IPS DF 19.7 (cell line): ENCODE measurements around the gene DBF4.
"Not testable (repeated sequence)": the region's sequence is repeated elsewhere in the genome, so short reads cannot be mapped to it uniquely, and the experiment has no call there.

Source experiments
- DNase-seq: peaks from one replicate; pipeline ENCODE4 v3.0.0-alpha.2; 2013; ENCODE audit warnings: low read depth, low spot score

Gene DBF4

DNA sequence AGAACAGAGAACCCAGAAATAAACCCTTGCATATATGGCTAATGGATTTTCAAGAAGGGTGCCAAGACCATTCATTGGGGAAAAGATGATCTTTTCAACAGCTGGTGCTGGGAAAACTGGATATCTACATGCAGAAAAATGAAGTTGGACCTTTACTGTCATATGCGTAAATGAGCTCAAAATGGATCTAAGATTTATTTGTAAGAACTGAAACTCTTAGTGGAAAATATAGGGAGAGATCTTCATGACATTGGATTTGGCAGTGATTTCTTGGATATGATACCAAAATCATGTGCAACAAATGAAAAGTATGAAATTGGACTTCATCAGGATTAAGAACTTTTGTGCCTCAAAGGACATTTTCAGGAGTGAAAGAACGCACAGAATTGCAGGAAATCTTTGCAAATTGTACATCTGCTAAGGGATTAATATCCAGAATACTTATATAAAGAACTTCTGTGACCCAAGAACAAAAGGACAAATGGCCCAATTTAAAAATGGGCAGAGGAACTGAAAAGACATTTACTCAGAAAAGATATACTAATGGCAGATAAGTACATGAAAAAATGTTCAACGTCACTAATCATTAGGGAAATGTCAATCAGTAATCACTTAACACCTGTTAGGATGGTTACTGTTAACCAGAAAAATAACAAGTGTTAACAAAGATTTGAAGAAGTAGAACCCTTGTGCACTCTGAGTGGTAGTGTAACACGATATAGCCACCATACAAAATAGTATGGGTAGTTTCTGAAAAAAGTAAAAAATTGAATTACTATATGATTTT lies 6.1 kb downstream of the DBF4 start:
- no peak for DNase-seq

GRCh38 chr7:87885018-87885417 lies 8.7 kb downstream of the DBF4 start:
- no peak for DNase-seq

DNA sequence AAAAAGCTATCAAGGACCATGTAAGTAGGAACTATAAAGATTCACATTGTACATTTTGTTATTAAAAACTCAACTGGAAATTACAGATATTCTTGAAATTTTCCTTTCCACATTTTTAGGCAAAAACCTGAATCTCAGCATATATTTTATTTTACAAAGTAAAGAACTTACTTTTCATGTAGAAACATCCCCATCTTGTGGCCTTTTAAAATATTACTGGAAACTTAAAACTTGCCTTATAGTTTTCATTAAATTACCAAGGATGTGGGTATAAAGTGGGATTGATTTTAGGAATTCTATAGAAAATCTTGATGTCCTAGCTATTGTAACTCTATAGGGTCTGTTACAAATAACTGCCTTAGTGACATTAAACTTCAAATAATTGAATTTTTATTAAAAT lies 10.6 kb downstream of the DBF4 start:
- no peak for DNase-seq

DNA sequence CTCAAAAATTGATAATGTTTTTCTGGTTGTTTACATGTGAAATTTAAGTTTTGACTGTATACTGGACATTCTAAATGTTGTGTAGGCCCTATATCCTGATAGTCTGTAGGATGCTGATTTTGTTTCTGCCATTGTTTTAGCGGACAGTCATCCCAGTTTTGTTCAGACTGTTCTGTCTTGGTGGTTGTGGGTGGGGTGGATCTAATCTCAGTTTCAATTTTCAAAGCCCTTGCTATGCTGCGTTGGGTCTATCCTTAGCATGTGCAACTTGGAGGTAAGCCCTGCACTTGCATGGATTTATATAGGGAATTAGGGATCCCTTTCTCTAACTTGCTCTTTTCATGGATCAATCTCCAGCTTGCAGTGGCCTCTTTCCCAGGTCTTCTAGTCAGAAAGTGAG lies 19.1 kb downstream of the DBF4 start:
- no peak for DNase-seq

GRCh38 chr7:87899255-87899654 lies 23.0 kb downstream of the DBF4 start:
- no peak for DNase-seq

- not testable (repeated sequence) for DNase-seq
Observed at GRCh38 chr7:87907136-87907906, 31.0 kb downstream of the DBF4 start.

DNA sequence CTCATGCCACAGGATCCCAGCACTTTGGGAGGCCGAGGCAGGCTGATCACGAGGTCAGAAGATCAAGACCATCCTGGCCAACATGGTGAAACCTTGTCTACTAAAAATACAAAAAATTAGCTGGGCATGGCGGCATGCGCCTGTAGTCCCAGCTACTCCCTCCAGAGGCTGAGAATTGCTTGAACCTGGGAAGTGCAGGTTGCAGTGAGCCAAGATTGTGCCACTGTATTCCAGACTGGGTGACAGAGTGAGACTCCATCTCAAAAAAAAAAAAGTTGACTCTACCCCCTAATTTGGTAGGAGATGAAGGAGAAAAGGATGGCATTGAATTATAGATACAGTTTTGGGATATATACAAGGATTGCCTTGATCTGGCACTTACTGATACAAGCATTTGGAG lies 32.5 kb downstream of the DBF4 start:
- not testable (repeated sequence) for DNase-seq

DNA sequence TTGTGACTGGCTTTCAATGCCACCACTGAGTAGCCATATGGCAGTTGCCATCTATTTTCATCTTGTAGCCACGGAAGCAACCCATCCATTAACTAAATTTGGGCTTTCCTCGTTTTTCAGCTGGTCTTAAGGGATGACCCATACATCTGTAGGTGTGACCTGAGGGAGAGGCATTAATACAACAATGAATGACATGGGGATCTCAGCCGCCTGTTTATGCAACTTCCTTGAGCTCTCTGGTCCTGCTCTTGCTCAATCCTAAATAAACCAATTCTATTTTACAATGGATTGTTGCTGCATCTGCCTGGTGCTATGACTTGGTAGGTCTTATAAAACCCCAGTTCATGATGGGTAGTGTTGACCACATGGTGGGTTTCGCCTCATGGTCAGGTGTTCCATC lies 35.8 kb downstream of the DBF4 start:
- DNase-seq, result no peak

GRCh38 chr7:87918740-87919139 lies 42.4 kb downstream of the DBF4 start:
- DNase-seq, result no peak

DNA sequence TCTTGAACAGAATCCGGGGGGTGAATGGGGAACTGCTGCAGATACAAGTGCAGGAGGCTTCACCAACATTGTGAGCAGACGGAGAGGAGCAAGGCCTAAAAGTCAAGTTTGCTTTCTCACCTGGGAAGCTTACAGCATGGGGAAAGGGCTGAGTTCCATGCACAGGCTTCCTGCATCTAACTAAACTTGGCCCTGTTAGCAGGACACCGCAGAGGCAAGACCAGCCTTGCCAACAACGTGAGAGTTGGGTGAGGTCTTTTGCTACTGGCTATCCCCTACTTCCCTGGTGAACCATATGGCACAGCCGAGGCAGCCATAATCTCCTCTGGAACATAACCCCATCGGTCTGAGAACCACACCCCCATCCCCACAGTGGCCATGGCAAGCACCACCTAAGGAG lies 43.6 kb downstream of the DBF4 start:
- DNase-seq, result no peak

- DNase-seq, result no peak
Observed at GRCh38 chr7:87920578-87920977, 44.3 kb downstream of the DBF4 start.

DNA sequence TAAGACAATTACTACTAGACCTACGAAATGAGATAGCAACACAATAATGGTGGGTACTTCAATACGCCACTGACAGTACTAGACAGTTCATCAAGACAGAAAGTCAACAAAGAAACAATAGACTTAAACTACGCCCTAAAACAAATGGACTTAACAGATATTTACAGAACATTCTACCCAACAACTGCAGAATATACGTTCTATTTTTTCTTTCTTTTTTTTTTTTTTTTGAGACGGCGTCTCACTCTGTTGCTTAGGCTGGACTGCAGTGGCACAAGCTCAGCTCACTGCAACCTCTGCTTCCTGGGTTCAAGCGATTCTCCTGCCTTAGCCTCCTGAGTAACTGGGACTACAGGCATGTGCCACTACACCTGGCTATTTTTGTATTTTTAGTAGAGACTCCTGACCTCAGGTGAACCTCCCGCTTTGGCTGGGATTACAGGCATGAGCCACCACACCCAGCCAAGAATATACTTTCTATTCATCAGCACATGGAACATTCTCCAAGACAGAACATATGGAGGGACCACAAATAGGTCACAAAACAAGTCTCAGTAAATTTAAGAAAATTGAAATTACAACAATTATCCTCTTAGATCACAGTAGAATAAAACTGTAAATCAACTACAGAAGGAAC lies 46.6 kb downstream of the DBF4 start:
- not testable (repeated sequence) for DNase-seq

- DNase-seq, result peak; percentile 78
Observed at GRCh38 chr7:87926581-87927461, 50.5 kb downstream of the DBF4 start.

DNA sequence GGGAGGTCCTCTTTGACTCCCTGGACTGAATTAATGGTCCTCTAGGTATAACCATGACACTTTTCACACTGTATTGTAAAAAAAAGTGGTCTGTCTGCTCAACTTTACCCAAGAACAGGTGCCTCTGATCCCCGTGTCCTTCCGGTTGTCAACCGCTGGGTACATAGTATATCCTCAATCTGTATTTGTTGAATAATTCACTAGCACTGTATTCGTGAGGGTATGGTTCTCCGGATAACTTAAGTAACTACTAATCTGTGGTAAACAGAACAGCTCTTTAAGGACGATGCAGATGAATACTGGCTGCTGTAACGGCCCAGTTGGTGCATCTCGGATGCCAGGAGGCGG lies 57.3 kb downstream of the DBF4 start:
- no peak for DNase-seq

- DNase-seq, result peak; percentile 81
Observed at GRCh38 chr7:87933953-87934698, 57.8 kb downstream of the DBF4 start, which contains the start of gene ADAM22. TSS of gene ADAM22 (plus strand) at chr7:87934251. CDS start at chr7:87934466, 215 bp downstream.

GRCh38 chr7:87934699-87935383 lies 58.5 kb downstream of the DBF4 start:
- no peak for DNase-seq

- DNase-seq, result no peak
Observed at GRCh38 chr7:87935384-87935706, 59.1 kb downstream of the DBF4 start.

DNA sequence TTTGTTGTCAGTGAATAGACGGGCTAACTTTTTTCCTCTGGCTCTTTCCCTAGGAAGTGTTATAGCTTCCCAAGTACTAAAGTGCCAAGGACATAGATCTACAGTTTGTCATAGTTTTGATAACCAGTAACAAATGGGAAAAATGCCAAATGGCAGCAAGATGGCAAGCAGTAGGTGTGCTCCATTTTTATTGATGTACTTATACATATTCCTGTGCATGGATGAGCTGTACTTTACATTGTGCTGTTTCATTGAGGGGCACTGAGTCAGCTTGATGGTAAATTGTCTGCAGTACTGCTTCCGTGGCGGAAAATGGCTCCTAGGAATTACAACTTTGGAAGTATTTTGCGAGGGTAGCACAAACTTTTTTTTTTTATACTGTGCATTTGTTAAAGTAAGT lies 64.8 kb downstream of the DBF4 start:
- DNase-seq, result no peak

- no peak for DNase-seq
Observed at GRCh38 chr7:87944547-87944946, 68.3 kb downstream of the DBF4 start.

DNA sequence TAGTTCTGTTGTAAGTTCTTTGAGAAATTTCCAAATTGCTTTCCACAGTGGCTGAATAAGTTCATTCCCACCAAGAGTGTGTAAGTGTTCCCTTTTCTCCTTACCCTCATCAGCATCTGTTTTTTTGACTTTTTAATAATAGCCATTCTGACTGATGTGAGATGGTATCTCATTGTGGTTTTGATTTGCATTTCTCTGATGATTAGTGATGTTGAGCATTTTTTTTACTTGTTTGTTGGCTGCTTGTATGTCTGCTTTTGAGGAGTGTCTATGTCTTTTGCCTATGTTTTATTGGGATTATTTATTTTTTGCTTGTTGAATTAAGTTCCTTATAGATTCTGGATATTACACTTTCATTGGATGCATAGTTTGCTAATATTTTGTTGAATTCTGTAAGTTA lies 69.6 kb downstream of the DBF4 start:
- not testable (repeated sequence) for DNase-seq
